Liver (tissue), 9 donors: Measurements from ENCODE around the gene ABL1. TPM values are rescaled to one million over a fixed set of nuclear protein-coding genes. Genes with fewer than 3 reads are reported as not detected.

ENCODE experiments used
- DNase-seq: peaks from one replicate; pipeline ENCODE4 v3.0.0-alpha.2; 2017; ENCODE audit warnings: low spot score
- H3K27ac ChIP-seq, 2 donors: one replicate each; pipeline ENCODE4 v1.7.0; 2013; ENCODE audit warnings: inconsistent platforms in 2 of 2, low read length in 2 of 2, control low read depth in 1 of 2, low read depth in 1 of 2, mild to moderate bottlenecking in 1 of 2
- H3K27me3 ChIP-seq, 4 donors: one replicate each; pipeline versions ENCODE4 v1.6.1 to v1.7.0; 2013; ENCODE audit warnings: low read length in 3 of 4, inconsistent platforms in 1 of 4, mild to moderate bottlenecking in 1 of 4, moderate library complexity in 1 of 4; ENCODE audit not compliant: control insufficient read depth in 4 of 4, insufficient read depth in 4 of 4
- H3K36me3 ChIP-seq, 4 donors: one replicate each; pipeline versions ENCODE4 v1.6.1 to v1.7.0; 2013; ENCODE audit warnings: low read length in 3 of 4, mild to moderate bottlenecking in 3 of 4, low read depth in 1 of 4, moderate library complexity in 1 of 4; ENCODE audit not compliant: control insufficient read depth in 4 of 4, insufficient read depth in 3 of 4
- H3K4me1 ChIP-seq, 4 donors: one replicate each; pipeline versions ENCODE4 v1.6.1 to v1.7.0; 2013; ENCODE audit warnings: low read length in 3 of 4, mild to moderate bottlenecking in 3 of 4, moderate library complexity in 1 of 4; ENCODE audit not compliant: control insufficient read depth in 4 of 4, insufficient read depth in 4 of 4
- H3K4me3 ChIP-seq, 3 donors: one replicate each; pipeline versions ENCODE4 v1.6.1 to v1.7.0; 2013; ENCODE audit warnings: low read length in 3 of 3, control low read depth in 1 of 3, low read depth in 1 of 3, mild to moderate bottlenecking in 1 of 3
- H3K9ac ChIP-seq, 2 donors: one replicate each; pipeline ENCODE4 v1.7.0; 2013; ENCODE audit warnings: low read length in 2 of 2, mild to moderate bottlenecking in 2 of 2, moderate library complexity in 2 of 2, control low read depth in 1 of 2, low read depth in 1 of 2
- H3K9me3 ChIP-seq, 4 donors: one replicate each; pipeline versions ENCODE4 v1.6.1 to v1.7.0; 2013; ENCODE audit warnings: low read length in 3 of 4; ENCODE audit not compliant: control insufficient read depth in 4 of 4
- EGR1 ChIP-seq, 2 donors: IDR thresholded peaks; 2 replicates each; pipeline ENCODE4 v1.6.1; 2016 to 2018; ENCODE audit warnings: antibody characterized with exemption in 2 of 2, low read depth in 2 of 2
- FOXA1 ChIP-seq: IDR thresholded peaks from 2 replicates; pipeline ENCODE4 v1.6.1; 2016; ENCODE audit warnings: antibody characterized with exemption
- FOXA2 ChIP-seq: IDR thresholded peaks from 2 replicates; pipeline ENCODE4 v1.6.1; 2016; ENCODE audit warnings: antibody characterized with exemption
- GABPA ChIP-seq, 2 donors: IDR thresholded peaks in 1 of 2; conservative IDR thresholded peaks in 1 of 2; 2 replicates each; pipeline ENCODE4 v1.6.1; 2016; ENCODE audit warnings: antibody characterized with exemption in 2 of 2, mild to moderate bottlenecking in 1 of 2, moderate library complexity in 1 of 2
- HNF4A ChIP-seq, 2 donors: conservative IDR thresholded peaks; 2 replicates each; pipeline ENCODE4 v1.6.1; 2016; ENCODE audit warnings: antibody characterized with exemption in 2 of 2, mild to moderate bottlenecking in 2 of 2
- JUND ChIP-seq, 2 donors: IDR thresholded peaks; 2 replicates each; pipeline ENCODE4 v1.6.1; 2016; ENCODE audit warnings: antibody characterized with exemption in 2 of 2
- NR2F2 ChIP-seq: IDR thresholded peaks from 2 replicates; pipeline ENCODE4 v1.6.1; 2016; ENCODE audit warnings: antibody characterized with exemption
- RAD21 ChIP-seq, 2 donors: IDR thresholded peaks; 2 replicates each; pipeline ENCODE4 v1.6.1; 2016; ENCODE audit warnings: antibody characterized with exemption in 2 of 2, mild to moderate bottlenecking in 2 of 2
- RXRA ChIP-seq, 2 donors: IDR thresholded peaks; 2 replicates each; pipeline ENCODE4 v1.6.1; 2017 to 2018; ENCODE audit warnings: antibody characterized with exemption in 2 of 2, mild to moderate bottlenecking in 1 of 2
- SP1 ChIP-seq: IDR thresholded peaks from 2 replicates; pipeline ENCODE4 v1.6.1; 2018; ENCODE audit warnings: antibody characterized with exemption, mild to moderate bottlenecking
- TAF1 ChIP-seq: conservative IDR thresholded peaks from 2 replicates; pipeline ENCODE4 v1.6.1; 2016; ENCODE audit warnings: antibody characterized with exemption, mild to moderate bottlenecking
- YY1 ChIP-seq: IDR thresholded peaks from 2 replicates; pipeline ENCODE4 v1.6.1; 2016; ENCODE audit warnings: antibody characterized with exemption, mild to moderate bottlenecking
- ZBTB33 ChIP-seq: IDR thresholded peaks from 2 replicates; pipeline ENCODE4 v1.6.1; 2016; ENCODE audit warnings: antibody characterized with exemption
- WGBS: extraction: QIAGEN DNeasy Blood & Tissue Kit; methylation state at CpG from one replicate; pipeline ENCODE4 v1.1.7; 2013; 5-methylcytosine and 5-hydroxymethylcytosine counted together
- polyA plus RNA-seq, 2 donors: library from polyadenylated mRNA; stranded (reverse) in 1 of 2; unstranded in 1 of 2; fragments of 200-250 nt in 1 of 2; fragments of >200 nt in 1 of 2; fragmentation: Nextera tagmentation in 1 of 2; extraction: Ambion mirVana in 1 of 2; gene quantifications; one replicate each; pipeline versions ENCODE4 v1.2.1 to v1.2.3, GENCODE V29; 2013 to 2015
- total RNA-seq, 2 donors: library from RNA; depleted of rRNA; stranded (reverse); fragments of >200 nt; gene quantifications; one replicate each; pipeline ENCODE4 v1.2.3, GENCODE V29; 2014
- TF ChIP-seq, protein P1 (sequence below): IDR thresholded peaks from 2 replicates; pipeline ENCODE4 v1.6.1; 2016; ENCODE audit warnings: antibody characterized with exemption
- TF ChIP-seq, protein P2 (sequence below): fragments of 150-350 bp; IDR thresholded peaks from 2 replicates; pipeline ENCODE4 v1.5.1; 2017; ENCODE audit warnings: improper control_type of control experiment, low read depth, low read length; ENCODE audit not compliant: missing input control
- TF ChIP-seq, protein P3 (sequence below): IDR thresholded peaks from 2 replicates; pipeline ENCODE4 v1.6.1; 2016; ENCODE audit warnings: antibody characterized with exemption
- donor health status: healthy.
- donor health status: healthy.
- donor health status: healthy.
- donor health status: healthy.
- donor health status: healthy.

ABL1 gene
- total and polyA plus RNA-seq, 4 donors, result 4.2 to 14.2 (median 10.9) TPM

GRCh38 chr9:130923611-130924447 lies 88.8 kb downstream of the ABL1 start:
- peaks cover 0 to 3% (median 0%) of the 10 kb centered on the region in 4 donors for H3K27me3 ChIP-seq
- H3K9me3 ChIP-seq, result no peaks in the 10 kb centered on the region
- TF ChIP-seq RAD21 (IDR thresholded peaks at IDR 0.05) (no peak), JUND (IDR thresholded peaks at IDR 0.05) (no peak), RXRA (IDR thresholded peaks at IDR 0.05) (no peak), TAF1 (no peak), EGR1 (IDR thresholded peaks at IDR 0.05; ENCODE audit: low read depth in 2 of 2) (no peak), FOXA1 (no peak)
- TF ChIP-seq, protein P1, sequence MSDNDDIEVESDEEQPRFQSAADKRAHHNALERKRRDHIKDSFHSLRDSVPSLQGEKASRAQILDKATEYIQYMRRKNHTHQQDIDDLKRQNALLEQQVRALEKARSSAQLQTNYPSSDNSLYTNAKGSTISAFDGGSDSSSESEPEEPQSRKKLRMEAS, result no peak
- H3K27ac ChIP-seq, result no peak overlapping the region
- H3K36me3 ChIP-seq, result no peaks in the 10 kb centered on the region
- DNase-seq, result no peak
- WGBS, result 81% methylated on average over 42 of the region's 42 CpGs
- H3K9ac ChIP-seq, result no peak overlapping the region
- H3K4me3 ChIP-seq, result no peak overlapping the region
- H3K4me1 ChIP-seq, result no peaks in the 10 kb centered on the region

DNA sequence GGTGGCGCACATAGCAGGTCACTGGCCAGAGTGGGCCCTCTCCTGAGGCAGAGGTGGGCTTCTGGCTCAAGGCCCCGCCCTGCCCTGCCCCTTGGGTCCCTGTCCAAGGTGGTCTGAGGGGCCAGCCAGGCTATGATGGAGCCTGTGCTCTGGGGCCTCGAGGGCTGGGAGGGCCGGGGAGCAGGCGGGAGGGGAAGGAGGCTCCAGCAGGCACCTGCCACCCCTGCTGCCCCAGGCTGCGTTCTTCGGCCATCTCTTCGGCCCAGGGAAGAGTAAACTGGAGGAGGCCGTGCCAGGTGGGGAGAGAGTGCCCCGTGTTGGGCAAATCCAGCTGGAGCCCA lies 89.4 kb downstream of the ABL1 start:
- no peaks in the 10 kb centered on the region for H3K4me1 ChIP-seq
- no peak for DNase-seq

More for the DNA sequence above, 89.4 kb downstream of the ABL1 start:
- Histone ChIP-seq H3K27ac (no peak overlapping the region), H3K4me3 (no peak overlapping the region), H3K27me3 (peaks cover 0 to 3% (median 0%) of the 10 kb centered on the region in 4 donors), H3K36me3 (no peaks in the 10 kb centered on the region), H3K9me3 (no peaks in the 10 kb centered on the region), H3K9ac (no peak overlapping the region)
- no peak for TF ChIP-seq EGR1 (IDR thresholded peaks at IDR 0.05; ENCODE audit: low read depth in 2 of 2)
- TF ChIP-seq, protein P1, result no peak
- TF ChIP-seq, protein P2, sequence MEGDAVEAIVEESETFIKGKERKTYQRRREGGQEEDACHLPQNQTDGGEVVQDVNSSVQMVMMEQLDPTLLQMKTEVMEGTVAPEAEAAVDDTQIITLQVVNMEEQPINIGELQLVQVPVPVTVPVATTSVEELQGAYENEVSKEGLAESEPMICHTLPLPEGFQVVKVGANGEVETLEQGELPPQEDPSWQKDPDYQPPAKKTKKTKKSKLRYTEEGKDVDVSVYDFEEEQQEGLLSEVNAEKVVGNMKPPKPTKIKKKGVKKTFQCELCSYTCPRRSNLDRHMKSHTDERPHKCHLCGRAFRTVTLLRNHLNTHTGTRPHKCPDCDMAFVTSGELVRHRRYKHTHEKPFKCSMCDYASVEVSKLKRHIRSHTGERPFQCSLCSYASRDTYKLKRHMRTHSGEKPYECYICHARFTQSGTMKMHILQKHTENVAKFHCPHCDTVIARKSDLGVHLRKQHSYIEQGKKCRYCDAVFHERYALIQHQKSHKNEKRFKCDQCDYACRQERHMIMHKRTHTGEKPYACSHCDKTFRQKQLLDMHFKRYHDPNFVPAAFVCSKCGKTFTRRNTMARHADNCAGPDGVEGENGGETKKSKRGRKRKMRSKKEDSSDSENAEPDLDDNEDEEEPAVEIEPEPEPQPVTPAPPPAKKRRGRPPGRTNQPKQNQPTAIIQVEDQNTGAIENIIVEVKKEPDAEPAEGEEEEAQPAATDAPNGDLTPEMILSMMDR, result no peak
- TF ChIP-seq GABPA (IDR thresholded peaks at IDR 0.05 in 1 of 2, conservative IDR thresholded peaks at IDR 0.05 in 1 of 2), result no peak
- no peak for TF ChIP-seq FOXA1
- TF ChIP-seq YY1, result no peak
- no peak for TF ChIP-seq SP1
- TF ChIP-seq FOXA2, result no peak
- no peak for TF ChIP-seq NR2F2
- TF ChIP-seq, protein P3, sequence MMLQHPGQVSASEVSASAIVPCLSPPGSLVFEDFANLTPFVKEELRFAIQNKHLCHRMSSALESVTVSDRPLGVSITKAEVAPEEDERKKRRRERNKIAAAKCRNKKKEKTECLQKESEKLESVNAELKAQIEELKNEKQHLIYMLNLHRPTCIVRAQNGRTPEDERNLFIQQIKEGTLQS, result no peak
- no peak for TF ChIP-seq HNF4A (conservative IDR thresholded peaks at IDR 0.05)
- TF ChIP-seq RXRA (IDR thresholded peaks at IDR 0.05), result no peak
- TF ChIP-seq ZBTB33, result no peak
- 76% methylated on average over 10 of the region's 10 CpGs for WGBS
